Activated B cell treated with CpG ODN at 0.5 μM for 24 hours (primary cell): Measurements from ENCODE around the gene ECE2. TPM values are rescaled to one million over a fixed set of nuclear protein-coding genes. Genes with fewer than 3 reads are reported as not detected.
A peak's percentile ranks its signal among the peaks of the same experiment; 100 is the strongest.

Source experiments
- ATAC-seq: fragments of 200-7000 bp; cut with Tn5 transposase; one replicate; pipeline ENCODE4 v1.10.0; 2021; ENCODE audit warnings: low read depth, mild to moderate bottlenecking, moderate library complexity
- CTCF ChIA-PET: fragments of 350-600 bp; sonication (Branson Sonifier 250); formaldehyde crosslinking; loops from one replicate; lab custom pipeline; 2021; ENCODE audit warnings: antibody characterized with exemption; lab: Charles Lee
- POLR2A ChIA-PET: fragments of 350-600 bp; sonication (Branson Sonifier 250); formaldehyde crosslinking; loops from one replicate; lab custom pipeline; 2021; ENCODE audit warnings: antibody characterized with exemption; lab: Charles Lee
- DNase-seq: peaks from one replicate; pipeline ENCODE4 v3.0.0; 2022
- H3K27ac Mint-ChIP-seq: one replicate; pipeline ENCODE4 v1.8.0; 2020; ENCODE audit warnings: mixed read lengths
- H3K27me3 Mint-ChIP-seq: one replicate; pipeline ENCODE4 v1.8.0; 2021; ENCODE audit warnings: mixed read lengths
- H3K36me3 Mint-ChIP-seq: one replicate; pipeline ENCODE4 v1.8.0; 2021; ENCODE audit warnings: low read depth, mixed read lengths
- H3K4me1 Mint-ChIP-seq: one replicate; pipeline ENCODE4 v1.8.0; 2021; ENCODE audit warnings: mixed read lengths
- H3K4me3 Mint-ChIP-seq: one replicate; pipeline ENCODE4 v1.8.0; 2020; ENCODE audit warnings: mild to moderate bottlenecking, mixed read lengths
- H3K9me3 Mint-ChIP-seq: one replicate; pipeline ENCODE4 v1.8.0; 2020; ENCODE audit warnings: mixed read lengths
- CTCF ChIP-seq: fragments of 200-600 bp; IDR thresholded peaks from one replicate; pipeline ENCODE4 v1.8.0; 2022; ENCODE audit warnings: antibody characterized with exemption, mild to moderate bottlenecking
- intact Hi-C: fragments of 100-400 bp; cut with micrococcal nuclease; formaldehyde crosslinking; loops from one replicate; pipeline ENCODE4 v1.15.1; 2024
- total RNA-seq: library from RNA; stranded (reverse); gene quantifications from 2 replicates; pipeline ENCODE4 v1.2.3, GENCODE V29; 2022

Gene ECE2
- total RNA-seq, 1 donor from 2014 or later = not detected

GRCh38 chr3:184332370-184333090 lies 56.7 kb downstream of the ECE2 start:
- H3K36me3 Mint-ChIP-seq = peaks cover 76% of the 10 kb centered on the region
- CTCF ChIA-PET = no interaction called here
- peaks cover 1% of the 10 kb centered on the region for H3K27me3 Mint-ChIP-seq
- peak overlapping the region; percentile 56 for H3K27ac Mint-ChIP-seq
- H3K9me3 Mint-ChIP-seq = no peaks in the 10 kb centered on the region
- no peak for TF ChIP-seq CTCF
- H3K4me1 Mint-ChIP-seq = peaks cover 25% of the 10 kb centered on the region
- no peak overlapping the region for H3K4me3 Mint-ChIP-seq
- POLR2A ChIA-PET = no interaction called here
- ATAC-seq (no peak), DNase-seq (no peak)
- intact Hi-C loops = no loop called here

- TF ChIP-seq CTCF = no peak
- DNase-seq = no peak
- ChIA-PET POLR2A (interaction anchor here (0.6 kb wide), 1 partner anchor 18 kb away, joined by 3 read pairs; no protein-coding TSS in a partner anchor), CTCF (no interaction called here)
- no peaks in the 10 kb centered on the region for H3K9me3 Mint-ChIP-seq
- peaks cover 32% of the 10 kb centered on the region for H3K4me1 Mint-ChIP-seq
- peak overlapping the region; percentile 56 for H3K27ac Mint-ChIP-seq
- H3K36me3 Mint-ChIP-seq = peaks cover 69% of the 10 kb centered on the region
- no peak overlapping the region for H3K4me3 Mint-ChIP-seq
- H3K27me3 Mint-ChIP-seq = peaks cover 5% of the 10 kb centered on the region
- no peak for ATAC-seq
- intact Hi-C loops = no loop called here
These were observed 57.4 kb downstream of the ECE2 start for GRCh38 chr3:184333190-184333589.

GRCh38 chr3:184333700-184334099 lies 57.9 kb downstream of the ECE2 start:
- intact Hi-C loops = loop anchor here (1.0 kb wide), 1 partner anchor 84 kb away; the partner anchor contains the start of gene EEF1AKMT4
- peaks cover 5% of the 10 kb centered on the region for H3K27me3 Mint-ChIP-seq
- peak overlapping the region; percentile 24 for H3K27ac Mint-ChIP-seq
- H3K9me3 Mint-ChIP-seq = no peaks in the 10 kb centered on the region
- CTCF ChIA-PET = no interaction called here
- no peak for TF ChIP-seq CTCF
- peaks cover 33% of the 10 kb centered on the region for H3K4me1 Mint-ChIP-seq
- DNase-seq (no peak), ATAC-seq (no peak)
- peaks cover 64% of the 10 kb centered on the region for H3K36me3 Mint-ChIP-seq
- POLR2A ChIA-PET = interaction anchor here (0.6 kb wide), 2 partner anchors 19 to 888 kb away, joined by 3 read pairs; no protein-coding TSS in a partner anchor
- H3K4me3 Mint-ChIP-seq = no peak overlapping the region

- CTCF ChIA-PET = no interaction called here
- DNase-seq = no peak
- peaks cover 5% of the 10 kb centered on the region for H3K27me3 Mint-ChIP-seq
These were observed 58.8 kb downstream of the ECE2 start for GRCh38 chr3:184334470-184335158.

More at GRCh38 chr3:184334470-184335158, 58.8 kb downstream of the ECE2 start:
- H3K4me1 Mint-ChIP-seq = peaks cover 33% of the 10 kb centered on the region
- H3K27ac Mint-ChIP-seq = no peak overlapping the region
- TF ChIP-seq CTCF = no peak
- H3K36me3 Mint-ChIP-seq = peaks cover 55% of the 10 kb centered on the region
- no peak for ATAC-seq
- H3K4me3 Mint-ChIP-seq = peak overlapping the region; percentile 56
- POLR2A ChIA-PET = interaction anchor here (0.6 kb wide), 1 partner anchor 889 kb away, joined by 3 read pairs; no protein-coding TSS in a partner anchor
- no peaks in the 10 kb centered on the region for H3K9me3 Mint-ChIP-seq
- intact Hi-C loops = loop anchor here (1.0 kb wide), 4 partner anchors 19 to 85 kb away; partner anchors contain the start of genes EEF1AKMT4 and PSMD2
